KOPT-K1 (cell line): Measurements from ENCODE around the gene CPNE2.

Source experiments
- H3K27ac ChIP-seq: fragments of 200-600 bp; sonication (generic); 2 replicates; pipeline ENCODE4 v1.5.1; 2016; ENCODE audit warnings: antibody characterized with exemption, mild to moderate bottlenecking, low read depth, low read length; ENCODE audit not compliant: poor library complexity, severe bottlenecking
- H3K36me3 ChIP-seq: fragments of 200-600 bp; sonication (generic); 2 replicates; pipeline ENCODE4 v1.5.1; 2017; ENCODE audit warnings: antibody characterized with exemption, mild to moderate bottlenecking, low read length, moderate library complexity; ENCODE audit not compliant: insufficient read depth
- H3K9me3 ChIP-seq: fragments of 200-600 bp; sonication (generic); 2 replicates; pipeline ENCODE4 v1.5.1; 2017; ENCODE audit warnings: antibody characterized with exemption, low read length, mild to moderate bottlenecking; ENCODE audit not compliant: insufficient read depth, poor library complexity, severe bottlenecking

Gene CPNE2

GRCh38 chr16:57166951-57167350 is 74.6 kb downstream of the CPNE2 start:
- Histone ChIP-seq H3K36me3 (peaks cover 96% of the 10 kb centered on the region), H3K27ac (no peak overlapping the region), H3K9me3 (no peaks in the 10 kb centered on the region)

GRCh38 chr16:57167538-57167937 is 75.2 kb downstream of the CPNE2 start:
- Histone ChIP-seq H3K27ac (no peak overlapping the region), H3K36me3 (peaks cover 96% of the 10 kb centered on the region), H3K9me3 (no peaks in the 10 kb centered on the region)

- Histone ChIP-seq H3K36me3 (peaks cover 96% of the 10 kb centered on the region), H3K27ac (no peak overlapping the region), H3K9me3 (no peaks in the 10 kb centered on the region)
Observed at GRCh38 chr16:57167953-57168352, 75.6 kb downstream of the CPNE2 start.

- Histone ChIP-seq H3K9me3 (no peaks in the 10 kb centered on the region), H3K36me3 (peaks cover 93% of the 10 kb centered on the region), H3K27ac (no peak overlapping the region)
Observed at GRCh38 chr16:57169327-57169726, 76.9 kb downstream of the CPNE2 start.

- H3K9me3 ChIP-seq = no peaks in the 10 kb centered on the region
- peaks cover 74% of the 10 kb centered on the region for H3K36me3 ChIP-seq
- no peak overlapping the region for H3K27ac ChIP-seq
Observed at GRCh38 chr16:57172721-57173290, 80.4 kb downstream of the CPNE2 start.

- Histone ChIP-seq H3K9me3 (no peaks in the 10 kb centered on the region), H3K36me3 (peaks cover 59% of the 10 kb centered on the region), H3K27ac (no peak overlapping the region)
Observed at GRCh38 chr16:57175896-57176295, 83.5 kb downstream of the CPNE2 start.

GRCh38 chr16:57178196-57178595 is 85.8 kb downstream of the CPNE2 start:
- H3K27ac ChIP-seq = no peak overlapping the region
- H3K36me3 ChIP-seq = peaks cover 36% of the 10 kb centered on the region
- no peaks in the 10 kb centered on the region for H3K9me3 ChIP-seq

GRCh38 chr16:57178793-57179212 is 86.4 kb downstream of the CPNE2 start:
- Histone ChIP-seq H3K36me3 (peaks cover 30% of the 10 kb centered on the region), H3K9me3 (no peaks in the 10 kb centered on the region), H3K27ac (no peak overlapping the region)

GRCh38 chr16:57179215-57179828 is 86.9 kb downstream of the CPNE2 start:
- no peaks in the 10 kb centered on the region for H3K9me3 ChIP-seq
- peaks cover 28% of the 10 kb centered on the region for H3K36me3 ChIP-seq
- no peak overlapping the region for H3K27ac ChIP-seq

- Histone ChIP-seq H3K36me3 (peaks cover 2% of the 10 kb centered on the region), H3K27ac (no peak overlapping the region), H3K9me3 (no peaks in the 10 kb centered on the region)
Observed at GRCh38 chr16:57184113-57184512, 91.7 kb downstream of the CPNE2 start.

GRCh38 chr16:57184887-57185445 is 92.6 kb downstream of the CPNE2 start:
- Histone ChIP-seq H3K27ac (peak overlapping the region; percentile 81), H3K9me3 (no peaks in the 10 kb centered on the region), H3K36me3 (peaks cover 9% of the 10 kb centered on the region)

- peaks cover 11% of the 10 kb centered on the region for H3K36me3 ChIP-seq
- H3K9me3 ChIP-seq = no peaks in the 10 kb centered on the region
- H3K27ac ChIP-seq = peak overlapping the region; percentile 81
Observed at GRCh38 chr16:57185446-57185944, 93.1 kb downstream of the CPNE2 start.

- H3K27ac ChIP-seq = peak within 1 kb of the TSS; percentile 81
- H3K9me3 ChIP-seq = no peaks in the 10 kb centered on the region
- H3K36me3 ChIP-seq = peaks cover 11% of the 10 kb centered on the region
Observed at GRCh38 chr16:57185945-57186871, 93.8 kb downstream of the CPNE2 start, which contains the start of the genes PSME3IP1 and RSPRY1. TSS of gene PSME3IP1 (minus strand) at chr16:57186039. CDS start at chr16:57173854, 12,185 bp downstream. TSS of gene RSPRY1 (plus strand) at chr16:57186329. CDS start at chr16:57204659, 18,330 bp downstream.

GRCh38 chr16:57186872-57187854 is 94.8 kb downstream of the CPNE2 start:
- H3K36me3 ChIP-seq = peaks cover 11% of the 10 kb centered on the region
- H3K27ac ChIP-seq = peak overlapping the region; percentile 72
- H3K9me3 ChIP-seq = no peaks in the 10 kb centered on the region
